AG08396 (cell line): ENCODE measurements around the gene TIRAP.
"Not testable (repeated sequence)": the region's sequence is repeated elsewhere in the genome, so short reads cannot be mapped to it uniquely, and the experiment has no call there.

ENCODE experiments used
- DNase-seq: peaks from one replicate; pipeline ENCODE4 v3.0.0; 2012; ENCODE audit warnings: low spot score, mixed read lengths

Gene TIRAP

DNA sequence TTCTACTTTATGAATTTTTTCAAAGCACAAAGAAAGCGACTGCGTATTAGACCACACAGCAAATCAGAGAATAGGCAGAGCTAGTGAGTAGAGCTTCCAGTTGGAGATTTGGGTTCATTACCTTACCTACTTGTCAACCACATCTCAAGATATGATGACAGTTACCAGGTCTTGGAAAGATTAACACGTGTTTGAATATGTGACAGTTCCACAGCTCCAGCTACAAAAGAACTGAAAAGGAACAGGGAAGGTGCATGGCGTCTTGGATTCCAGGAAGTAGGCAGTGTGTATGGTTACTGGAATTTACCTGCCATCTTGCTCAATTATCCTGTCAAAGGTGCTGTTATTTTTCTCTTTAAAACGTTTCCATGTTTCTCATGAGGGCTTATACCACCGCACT, 5.3 kb downstream of the TIRAP start:
- no peak for DNase-seq

- DNase-seq = no peak
Observed at GRCh38 chr11:126290887-126291286, 8.0 kb downstream of the TIRAP start.

DNA sequence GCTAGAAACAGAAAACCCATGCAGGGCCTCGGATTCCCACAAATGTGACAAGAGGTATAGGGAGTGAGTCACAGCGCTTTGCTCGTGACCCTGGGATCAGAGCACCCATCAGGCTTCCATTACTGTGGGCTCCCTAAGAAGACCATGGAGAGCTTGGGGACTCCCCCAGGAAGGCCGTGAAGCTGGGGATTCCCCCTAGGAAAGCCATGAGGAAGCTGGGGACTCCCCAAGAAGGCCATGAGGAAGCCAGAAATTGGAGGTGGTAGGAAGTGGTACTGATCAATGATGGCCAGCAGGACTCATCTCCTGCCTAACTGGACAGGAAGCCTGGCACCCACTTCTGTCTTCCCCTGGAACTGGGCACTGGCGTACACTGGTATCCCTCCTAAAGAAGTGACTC, 10.8 kb downstream of the TIRAP start:
- no peak for DNase-seq

- DNase-seq = no peak
Observed at GRCh38 chr11:126297004-126297403, 14.1 kb downstream of the TIRAP start.

- peak; percentile 98 for DNase-seq
Observed at GRCh38 chr11:126303623-126304456, 20.9 kb downstream of the TIRAP start, which contains the start of gene DCPS. Gene DCPS, plus strand, starts transcription at chr11:126304060. Its CDS starts 21 bp downstream, at chr11:126304081.

- no peak for DNase-seq
Observed at GRCh38 chr11:126304457-126305075, 21.7 kb downstream of the TIRAP start.

DNA sequence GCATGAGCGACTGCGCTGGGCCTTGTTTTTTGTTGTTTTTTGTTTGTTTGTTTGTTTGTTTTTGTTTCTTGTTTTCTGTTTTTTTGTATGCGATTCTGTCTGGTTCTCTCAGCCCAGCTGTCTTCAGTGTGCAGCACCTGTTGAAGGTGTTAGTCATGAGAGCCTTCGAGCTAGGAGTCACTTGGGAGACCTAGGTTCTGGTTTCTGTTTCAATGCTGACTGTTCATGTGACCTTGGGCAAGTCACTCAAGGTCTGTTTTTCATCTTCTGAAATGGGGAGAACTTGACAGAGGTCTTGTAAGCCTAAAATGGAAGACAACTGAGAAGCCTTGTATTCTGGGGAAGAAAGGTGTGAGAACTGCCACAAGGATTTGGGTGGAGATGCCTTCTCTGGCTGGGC, 22.8 kb downstream of the TIRAP start:
- DNase-seq = no peak

DNA sequence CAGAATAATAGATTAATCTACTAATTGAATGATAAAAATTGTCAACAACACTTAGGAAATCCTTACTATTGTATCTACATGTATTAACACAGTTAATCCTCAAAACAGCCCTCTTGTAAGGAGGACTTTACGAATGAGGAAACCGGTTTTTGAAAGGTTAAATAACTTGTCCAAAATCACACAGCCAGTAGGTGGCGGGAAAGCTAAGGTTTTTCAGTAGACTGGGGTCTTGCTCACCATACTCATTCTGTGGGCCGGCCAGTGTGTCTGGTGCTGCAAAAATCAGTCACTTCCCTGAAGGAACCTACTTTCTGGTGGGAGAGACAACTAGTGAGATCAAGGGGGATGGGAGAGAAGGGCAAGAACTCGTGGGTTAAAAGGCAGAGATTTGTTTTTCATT, 24.8 kb downstream of the TIRAP start:
- no peak for DNase-seq

- no peak for DNase-seq
Observed at GRCh38 chr11:126308271-126308671, 25.4 kb downstream of the TIRAP start.

GRCh38 chr11:126308771-126309170, 25.9 kb downstream of the TIRAP start:
- DNase-seq = not testable (repeated sequence)

DNA sequence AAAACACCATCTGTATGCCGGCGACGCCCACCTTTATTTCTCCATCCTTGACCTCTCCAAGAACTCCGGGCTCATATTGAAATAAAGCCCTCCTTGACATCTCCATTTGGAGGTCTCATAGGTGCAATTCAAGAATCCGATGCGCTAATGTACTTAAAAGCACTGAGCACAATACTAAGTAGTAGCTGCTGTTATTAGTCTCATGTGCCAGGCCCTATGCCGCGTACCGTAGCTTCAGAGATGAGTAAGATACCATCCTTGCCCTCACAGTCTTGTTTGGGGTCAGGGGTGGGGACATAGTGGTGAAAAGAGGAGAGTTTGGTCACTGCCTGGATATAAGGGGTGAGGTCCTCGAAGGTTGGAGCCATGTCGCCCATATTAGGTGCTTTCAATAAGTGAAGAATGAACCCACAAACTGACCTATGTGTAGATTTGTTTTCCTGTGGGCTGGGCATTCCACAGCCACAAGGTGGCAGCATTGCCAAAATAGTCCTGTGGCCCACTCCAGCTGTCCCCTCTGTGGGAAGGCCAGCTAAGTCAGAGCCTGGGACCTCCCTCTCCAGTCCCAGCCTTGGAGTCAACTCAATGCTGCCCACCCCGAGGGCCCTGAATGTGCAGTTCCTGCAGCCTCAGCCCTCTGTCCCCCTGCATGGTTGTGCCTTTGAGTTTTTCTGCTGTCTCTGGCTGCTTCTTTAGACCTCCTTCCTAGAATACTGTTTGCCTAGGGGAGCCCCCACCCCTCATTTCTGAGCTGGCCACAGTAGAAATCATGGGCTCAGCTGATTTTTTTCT, 27.5 kb downstream of the TIRAP start:
- peak; percentile 80 for DNase-seq

- no peak for DNase-seq
Observed at GRCh38 chr11:126310992-126311310, 28.1 kb downstream of the TIRAP start.

GRCh38 chr11:126311401-126312291, 28.8 kb downstream of the TIRAP start:
- no peak for DNase-seq

GRCh38 chr11:126312961-126313360, 30.1 kb downstream of the TIRAP start:
- DNase-seq = no peak

DNA sequence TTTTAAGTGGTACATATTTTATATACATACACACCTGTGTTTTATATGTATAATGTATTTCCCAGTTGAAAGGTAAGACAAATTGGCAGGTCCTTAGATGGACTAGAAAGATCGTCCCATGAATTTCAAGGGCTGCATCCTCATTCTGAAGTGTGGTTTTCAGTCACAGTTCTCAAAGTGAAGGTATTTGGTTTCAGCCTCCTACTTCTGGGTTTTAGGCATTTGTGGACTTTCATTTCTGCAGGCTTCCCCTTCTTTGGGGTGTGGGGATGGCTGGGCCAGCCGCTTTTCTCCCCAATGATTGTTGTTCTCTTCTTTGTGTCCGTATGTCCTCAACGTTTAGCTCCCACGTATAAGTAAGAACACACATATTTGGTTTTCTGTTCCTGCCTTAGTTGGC, 30.9 kb downstream of the TIRAP start:
- DNase-seq = no peak

- DNase-seq = no peak
Observed at GRCh38 chr11:126317432-126317755, 34.5 kb downstream of the TIRAP start.

GRCh38 chr11:126317756-126318573, 35.1 kb downstream of the TIRAP start:
- DNase-seq = peak; percentile 81

GRCh38 chr11:126318574-126319373, 35.9 kb downstream of the TIRAP start:
- DNase-seq = peak; percentile 85

DNA sequence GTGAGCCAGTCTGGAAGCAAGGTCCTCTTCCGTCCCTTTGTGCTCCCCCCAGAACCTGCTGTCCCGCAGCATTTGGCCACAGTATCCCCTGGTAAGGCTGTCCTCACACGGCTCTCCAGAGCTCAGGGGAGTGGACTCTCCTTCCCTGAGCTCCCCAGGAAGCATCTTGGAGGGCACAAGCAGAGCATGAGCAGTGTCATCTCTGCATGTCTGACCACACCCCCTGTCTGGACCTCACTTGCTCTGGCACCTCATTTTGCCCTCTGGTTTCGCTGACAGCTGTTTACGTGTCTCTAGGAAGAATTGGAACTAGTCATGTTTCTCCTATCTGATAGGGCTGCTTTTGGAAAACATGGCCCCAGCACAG, 36.5 kb downstream of the TIRAP start:
- DNase-seq = no peak

GRCh38 chr11:126322996-126323395, 40.1 kb downstream of the TIRAP start:
- DNase-seq = no peak
